HepG2 (cell line): ENCODE measurements around the gene ZBTB32. TPM values are rescaled to one million over a fixed set of nuclear protein-coding genes. Genes with fewer than 3 reads are reported as not detected.

ENCODE experiments used
- ATAC-seq: fragments of 200-7000 bp; cut with Tn5 transposase; 3 replicates; pipeline ENCODE4 v1.9.1; 2020; ENCODE audit warnings: mild to moderate bottlenecking, moderate library complexity
- BruUV-seq: library from RNA; stranded (reverse); fragments of 400-500 nt; replicated peaks from 2 replicates; lab custom pipeline; 2021; lab: Mats Ljungman, UMichigan
- CTCF ChIA-PET: fragments of 300-600 bp; formaldehyde crosslinking; extraction: SDS; loops from one replicate; lab custom pipeline; 2021; ENCODE audit warnings: low total read pairs, inconsistent platforms, low intra/inter-chr PET ratio; lab: Yijun Ruan, JAX
- POLR2A ChIA-PET: fragments of 350-600 bp; sonication (Branson Sonifier 250); formaldehyde crosslinking; loops from one replicate; lab custom pipeline; 2020; ENCODE audit warnings: antibody characterized with exemption, inconsistent platforms; lab: Yijun Ruan, JAX
- DNase-seq: peaks from one replicate; pipeline ENCODE4 v3.0.0-alpha.2; 2015; ENCODE audit warnings: low spot score
- FAIRE-seq: peaks from 3 replicates; lab custom pipeline; 2011; peaks lifted over from hg19 to GRCh38; lab: Jason Lieb, UNC
- H2AFZ ChIP-seq: one replicate; pipeline ENCODE4 v1.6.1; 2011; ENCODE audit warnings: low read length, inconsistent platforms
- H3K27ac ChIP-seq: fragments of 300-600 bp; 3 replicates; pipeline ENCODE4 v1.8.0; 2011; ENCODE audit warnings: mixed run types, mild to moderate bottlenecking, mixed read lengths, low read length, inconsistent platforms; ENCODE audit not compliant: insufficient read depth; ENCODE audit errors: extremely low read length
- H3K27me3 ChIP-seq, 2 experiments: fragments of 200-600 bp in 1 of 2; 2 replicates in 1 of 2; 3 replicates in 1 of 2; pipeline versions ENCODE4 v1.6.0 to v1.8.0; 2011; ENCODE audit warnings: low read length in 2 of 2, mild to moderate bottlenecking in 2 of 2, moderate library complexity in 2 of 2, inconsistent platforms in 1 of 2; ENCODE audit not compliant: insufficient read depth in 2 of 2, control insufficient read depth in 1 of 2
- H3K36me3 ChIP-seq, 2 experiments: fragments of 200-600 bp in 1 of 2; replicated peaks in 1 of 2; 2 replicates in 1 of 2; 3 replicates in 1 of 2; pipeline versions ENCODE4 v1.5.1 to v1.8.0; 2011; ENCODE audit warnings: low read length in 2 of 2, inconsistent platforms in 1 of 2; ENCODE audit not compliant: insufficient read depth in 2 of 2, control insufficient read depth in 1 of 2
- H3K4me1 ChIP-seq: 2 replicates; pipeline ENCODE4 v1.5.1; 2012; ENCODE audit warnings: low read length, inconsistent platforms; ENCODE audit not compliant: insufficient read depth
- H3K4me2 ChIP-seq: 2 replicates; pipeline ENCODE4 v1.6.0; 2011; ENCODE audit warnings: low read depth, low read length, inconsistent platforms
- H3K4me3 ChIP-seq, 3 experiments: fragments of 200-600 bp in 1 of 3; sonication (generic), shearing (Covaris generic) in 1 of 3; replicated peaks in 1 of 3; 2 replicates each; pipeline ENCODE4 v1.5.1; 2011 to 2016; ENCODE audit warnings: low read length in 3 of 3, inconsistent platforms in 2 of 3, low read depth in 2 of 3, mild to moderate bottlenecking in 2 of 3, control low read depth in 1 of 3, mixed read lengths in 1 of 3; ENCODE audit not compliant: insufficient read depth in 1 of 3
- H3K79me2 ChIP-seq: one replicate; pipeline ENCODE4 v1.6.1; 2011; ENCODE audit warnings: low read length, inconsistent platforms; ENCODE audit not compliant: insufficient read depth
- H3K9ac ChIP-seq: 2 replicates; pipeline ENCODE4 v1.6.0; 2011; ENCODE audit warnings: mild to moderate bottlenecking, low read depth, low read length, inconsistent platforms; ENCODE audit not compliant: insufficient read depth
- H3K9me3 ChIP-seq: 2 replicates; pipeline ENCODE4 v1.5.1; 2012; ENCODE audit warnings: mild to moderate bottlenecking, low read length
- H4K20me1 ChIP-seq: 2 replicates; pipeline ENCODE4 v1.6.0; 2011; ENCODE audit warnings: inconsistent platforms, mild to moderate bottlenecking, low read length, moderate library complexity; ENCODE audit not compliant: insufficient read depth
- CREB1 ChIP-seq, 2 experiments: fragments of 450-650 bp in 1 of 2; IDR thresholded peaks; 2 replicates each; pipeline ENCODE4 v1.6.1; 2016 to 2017; ENCODE audit warnings: control low read depth in 1 of 2, mild to moderate bottlenecking in 1 of 2, missing compliant biosample characterization in 1 of 2, missing genetic modification characterization in 1 of 2
- KMT2A ChIP-seq: sonication (generic); formaldehyde crosslinking; IDR thresholded peaks from 2 replicates; pipeline ENCODE4 v1.4.0; 2020; ENCODE audit warnings: missing genetic modification reagents
- MED1 ChIP-seq: sonication (generic); formaldehyde crosslinking; IDR thresholded peaks from 2 replicates; pipeline ENCODE4 v1.4.0; 2020; ENCODE audit warnings: missing genetic modification reagents
- MYC ChIP-seq: sonication (generic); formaldehyde crosslinking; IDR thresholded peaks from 2 replicates; pipeline ENCODE4 v1.9.0; 2021; ENCODE audit warnings: missing genetic modification reagents, borderline replicate concordance
- NFYB ChIP-seq: sonication (generic); formaldehyde crosslinking; IDR thresholded peaks from 2 replicates; pipeline ENCODE4 v1.4.0; 2020; ENCODE audit warnings: missing genetic modification reagents
- ZNF446 ChIP-seq: sonication (generic); formaldehyde crosslinking; IDR thresholded peaks from 2 replicates; pipeline ENCODE4 v1.5.0; 2020; ENCODE audit warnings: mild to moderate bottlenecking, missing genetic modification reagents
- ZNF782 ChIP-seq: sonication (generic); formaldehyde crosslinking; IDR thresholded peaks from 2 replicates; pipeline ENCODE4 v1.4.0; 2020; ENCODE audit warnings: missing genetic modification reagents, mild to moderate bottlenecking, borderline replicate concordance
- ZSCAN29 ChIP-seq: sonication (generic); formaldehyde crosslinking; conservative IDR thresholded peaks from 2 replicates; pipeline ENCODE4 v1.4.0; 2020; ENCODE audit warnings: mild to moderate bottlenecking, missing genetic modification reagents
- WGBS: methylation state at CpG from one replicate; pipeline ENCODE4 v1.1.6; 2017; ENCODE audit warnings: low lambda C conversion rate; 5-methylcytosine and 5-hydroxymethylcytosine counted together
- in situ Hi-C: cut with HindIII; loops from 2 replicates; pipeline ENCODE4 v1.10.0; 2017; ENCODE audit warnings: low pct_unique_long_range_greater_than_20kb; ENCODE audit not compliant: extremely low pct_ligation_motif_present
- intact Hi-C: fragments of 100-400 bp; cut with micrococcal nuclease; formaldehyde crosslinking; loops from one replicate; pipeline ENCODE4 v1.10.0; 2022; ENCODE audit not compliant: unreplicated experiment
- polyA plus RNA-seq, 8 experiments: library from polyadenylated mRNA; depleted of rRNA in 3 of 8; stranded (reverse) in 7 of 8; unstranded in 1 of 8; fragments of >200 nt; fragmentation: Illumina TruSeq in 4 of 8; extraction: Trizol in 4 of 8; gene quantifications; 2 replicates each; pipeline versions ENCODE4 v1.2.1 to v1.2.3, GENCODE V29; 2011 to 2016; ENCODE audit warnings: low read depth in 4 of 8, missing spikeins in 1 of 8, mixed read lengths in 1 of 8; ENCODE audit not compliant: insufficient read depth in 1 of 8
- total RNA-seq, 5 experiments: library from RNA; depleted of rRNA; stranded (reverse); fragments of >200 nt; fragmentation: Illumina TruSeq; extraction: Trizol; gene quantifications; 2 replicates each; pipeline ENCODE4 v1.2.3, GENCODE V29; 2016; ENCODE audit warnings: low read depth in 1 of 5
- TF ChIP-seq, protein P1 (sequence below): sonication (generic); formaldehyde crosslinking; IDR thresholded peaks from 2 replicates; pipeline ENCODE4 v1.5.0; 2020; ENCODE audit warnings: mild to moderate bottlenecking, missing genetic modification reagents
- TF ChIP-seq, protein P2 (sequence below): sonication (generic); formaldehyde crosslinking; IDR thresholded peaks from 2 replicates; pipeline ENCODE4 v1.5.1; 2020; ENCODE audit warnings: missing genetic modification reagents, mild to moderate bottlenecking, borderline replicate concordance
- TF ChIP-seq, protein P3 (sequence below): sonication (generic); formaldehyde crosslinking; IDR thresholded peaks from 2 replicates; pipeline ENCODE4 v1.4.0; 2020; ENCODE audit warnings: mild to moderate bottlenecking, missing genetic modification reagents
- TF ChIP-seq, protein P4 (sequence below): sonication (generic); formaldehyde crosslinking; IDR thresholded peaks from 2 replicates; pipeline ENCODE4 v1.5.0; 2020; ENCODE audit warnings: mild to moderate bottlenecking, missing genetic modification reagents, moderate library complexity

ZBTB32 gene
- total and polyA plus RNA-seq, 2 of the 13 experiments (the other 11 are each of a cell fraction or from before 2014, with no cell fraction given) = not detected

DNA sequence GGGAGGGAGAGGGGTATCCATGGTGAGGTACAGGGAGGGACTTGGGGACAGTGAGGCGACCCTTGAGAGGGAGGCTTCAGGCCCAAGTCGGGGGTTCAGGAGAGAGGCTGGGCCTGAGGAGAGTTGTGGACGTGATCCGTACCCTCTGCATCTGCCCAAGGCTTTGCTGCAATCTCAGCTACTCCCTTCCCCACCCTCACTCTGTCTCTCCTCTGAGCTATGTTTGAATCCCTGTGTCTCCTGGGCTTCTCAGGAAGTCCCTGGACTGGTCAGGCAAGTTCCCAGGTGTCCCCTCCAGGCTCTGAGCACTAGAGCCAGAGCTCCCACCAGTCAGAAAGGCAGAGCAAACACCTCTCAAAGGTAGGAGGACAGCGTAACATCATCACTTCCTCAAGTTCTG is 45.8 kb downstream of the ZBTB32 start:
- Histone ChIP-seq H3K9me3 (no peaks in the 10 kb centered on the region), H3K4me3 (no peak overlapping the region), H3K36me3 (peaks cover 3 to 20% of the 10 kb centered on the region in 2 experiments; a peak in 3 of 5 replicates), H4K20me1 (no peaks in the 10 kb centered on the region), H3K27me3 (no peaks in the 10 kb centered on the region; a peak in 1 of 5 replicates), H3K4me1 (peaks cover 32% of the 10 kb centered on the region), H3K79me2 (peaks cover 20% of the 10 kb centered on the region), H3K4me2 (no peak overlapping the region; the same call in 1 of the 2 replicates), H3K27ac (no peak overlapping the region), H3K9ac (no peak overlapping the region), H2AFZ (no peak overlapping the region)
- ChIA-PET POLR2A (no interaction called here), CTCF (no interaction called here)
- no TSS peak for BruUV-seq
- DNase-seq (no peak), ATAC-seq (no peak), FAIRE-seq (no peak)
- intact Hi-C loops (no loop called here), in situ Hi-C loops (no loop called here)
- 92% methylated on average over 5 of the region's 5 CpGs for WGBS
- TF ChIP-seq NFYB (CRISPR knock-in tag) (no peak), MYC (CRISPR knock-in tag) (no peak), ZSCAN29 (no peak), ZNF782 (no peak), CREB1 (IDR thresholded peaks at IDR 0.05) (no peak), CREB1 (CRISPR knock-in tag; IDR thresholded peaks at IDR 0.05) (no peak), MED1 (no peak), KMT2A (no peak), ZNF446 (no peak)
- TF ChIP-seq, protein P1, sequence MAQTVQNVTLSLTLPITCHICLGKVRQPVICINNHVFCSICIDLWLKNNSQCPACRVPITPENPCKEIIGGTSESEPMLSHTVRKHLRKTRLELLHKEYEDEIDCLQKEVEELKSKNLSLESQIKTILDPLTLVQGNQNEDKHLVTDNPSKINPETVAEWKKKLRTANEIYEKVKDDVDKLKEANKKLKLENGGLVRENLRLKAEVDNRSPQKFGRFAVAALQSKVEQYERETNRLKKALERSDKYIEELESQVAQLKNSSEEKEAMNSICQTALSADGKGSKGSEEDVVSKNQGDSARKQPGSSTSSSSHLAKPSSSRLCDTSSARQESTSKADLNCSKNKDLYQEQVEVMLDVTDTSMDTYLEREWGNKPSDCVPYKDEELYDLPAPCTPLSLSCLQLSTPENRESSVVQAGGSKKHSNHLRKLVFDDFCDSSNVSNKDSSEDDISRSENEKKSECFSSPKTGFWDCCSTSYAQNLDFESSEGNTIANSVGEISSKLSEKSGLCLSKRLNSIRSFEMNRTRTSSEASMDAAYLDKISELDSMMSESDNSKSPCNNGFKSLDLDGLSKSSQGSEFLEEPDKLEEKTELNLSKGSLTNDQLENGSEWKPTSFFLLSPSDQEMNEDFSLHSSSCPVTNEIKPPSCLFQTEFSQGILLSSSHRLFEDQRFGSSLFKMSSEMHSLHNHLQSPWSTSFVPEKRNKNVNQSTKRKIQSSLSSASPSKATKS (CRISPR knock-in tag) = no peak
- TF ChIP-seq, protein P2, sequence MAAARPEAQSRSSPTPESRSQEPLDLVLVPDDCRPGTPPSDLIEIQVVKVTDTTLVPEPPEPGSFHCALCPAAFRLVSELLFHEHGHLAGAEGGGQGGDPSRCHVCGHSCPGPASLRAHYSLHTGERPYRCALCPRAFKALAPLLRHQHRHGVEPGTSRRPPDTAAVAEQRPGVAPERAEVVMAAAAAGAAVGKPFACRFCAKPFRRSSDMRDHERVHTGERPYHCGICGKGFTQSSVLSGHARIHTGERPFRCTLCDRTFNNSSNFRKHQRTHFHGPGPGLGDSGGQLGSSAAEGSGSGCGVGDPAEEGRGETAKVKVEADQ (CRISPR knock-in tag) = no peak
- TF ChIP-seq, protein P3, sequence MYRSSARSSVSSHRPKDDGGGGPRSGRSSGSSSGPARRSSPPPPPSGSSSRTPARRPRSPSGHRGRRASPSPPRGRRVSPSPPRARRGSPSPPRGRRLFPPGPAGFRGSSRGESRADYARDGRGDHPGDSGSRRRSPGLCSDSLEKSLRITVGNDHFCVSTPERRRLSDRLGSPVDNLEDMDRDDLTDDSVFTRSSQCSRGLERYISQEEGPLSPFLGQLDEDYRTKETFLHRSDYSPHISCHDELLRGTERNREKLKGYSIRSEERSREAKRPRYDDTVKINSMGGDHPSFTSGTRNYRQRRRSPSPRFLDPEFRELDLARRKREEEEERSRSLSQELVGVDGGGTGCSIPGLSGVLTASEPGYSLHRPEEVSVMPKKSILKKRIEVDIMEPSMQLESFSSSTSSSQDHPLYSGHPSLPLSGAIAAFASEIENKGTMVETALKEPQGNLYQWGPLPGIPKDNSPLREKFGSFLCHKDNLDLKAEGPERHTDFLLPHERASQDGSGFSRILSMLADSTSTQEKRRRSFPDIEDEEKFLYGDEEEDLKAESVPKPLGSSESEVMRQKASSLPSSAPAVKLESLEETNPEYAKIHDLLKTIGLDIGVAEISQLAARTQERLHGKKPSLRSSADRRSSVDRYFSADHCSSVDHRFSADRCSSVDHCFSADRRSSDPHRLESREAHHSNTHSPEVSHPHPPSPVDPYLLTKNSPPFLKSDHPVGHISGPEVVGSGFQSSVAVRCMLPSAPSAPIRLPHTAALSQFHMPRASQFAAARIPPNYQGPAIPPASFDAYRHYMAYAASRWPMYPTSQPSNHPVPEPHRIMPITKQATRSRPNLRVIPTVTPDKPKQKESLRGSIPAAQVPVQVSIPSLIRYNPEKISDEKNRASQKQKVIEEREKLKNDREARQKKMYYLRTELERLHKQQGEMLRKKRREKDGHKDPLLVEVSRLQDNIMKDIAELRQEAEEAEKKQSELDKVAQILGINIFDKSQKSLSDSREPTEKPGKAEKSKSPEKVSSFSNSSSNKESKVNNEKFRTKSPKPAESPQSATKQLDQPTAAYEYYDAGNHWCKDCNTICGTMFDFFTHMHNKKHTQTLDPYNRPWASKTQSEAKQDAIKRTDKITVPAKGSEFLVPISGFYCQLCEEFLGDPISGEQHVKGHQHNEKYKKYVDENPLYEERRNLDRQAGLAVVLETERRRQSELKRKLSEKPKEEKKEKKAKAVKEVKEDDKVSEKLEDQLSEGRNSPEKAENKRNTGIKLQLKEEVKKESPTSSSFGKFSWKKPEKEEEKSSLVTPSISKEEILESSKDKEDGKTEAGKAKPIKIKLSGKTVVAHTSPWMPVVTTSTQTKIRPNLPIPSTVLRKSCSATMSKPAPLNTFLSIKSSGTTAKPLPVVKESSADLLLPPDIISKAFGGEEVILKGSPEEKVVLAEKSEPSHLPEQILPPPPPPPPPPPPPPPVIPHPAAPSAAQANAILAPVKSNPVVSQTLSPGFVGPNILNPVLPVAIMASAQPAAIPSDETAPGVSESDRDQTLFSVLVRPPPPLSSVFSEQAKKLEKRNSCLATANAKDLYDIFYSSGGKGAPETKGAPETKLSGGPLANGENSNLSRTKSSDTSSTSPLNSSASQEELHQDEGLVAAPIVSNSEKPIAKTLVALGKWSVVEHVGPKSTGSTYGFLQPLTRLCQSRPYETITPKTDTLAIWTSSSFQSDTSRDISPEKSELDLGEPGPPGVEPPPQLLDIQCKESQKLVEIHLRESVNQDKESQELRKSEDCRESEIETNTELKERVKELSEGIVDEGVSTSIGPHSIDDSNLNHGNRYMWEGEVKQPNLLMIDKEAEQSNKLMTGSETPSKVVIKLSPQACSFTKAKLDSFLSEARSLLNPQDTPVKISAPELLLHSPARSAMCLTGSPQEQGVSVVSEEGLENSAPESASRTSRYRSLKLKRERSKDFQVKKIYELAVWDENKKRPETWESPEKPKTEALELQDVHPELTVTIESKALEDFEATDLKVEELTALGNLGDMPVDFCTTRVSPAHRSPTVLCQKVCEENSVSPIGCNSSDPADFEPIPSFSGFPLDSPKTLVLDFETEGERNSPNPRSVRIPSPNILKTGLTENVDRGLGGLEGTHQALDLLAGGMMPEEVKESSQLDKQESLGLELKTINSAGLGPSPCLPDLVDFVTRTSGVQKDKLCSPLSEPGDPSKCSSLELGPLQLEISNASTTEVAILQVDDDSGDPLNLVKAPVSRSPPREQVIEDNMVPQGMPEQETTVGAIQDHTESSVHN = no peak
- TF ChIP-seq, protein P4, sequence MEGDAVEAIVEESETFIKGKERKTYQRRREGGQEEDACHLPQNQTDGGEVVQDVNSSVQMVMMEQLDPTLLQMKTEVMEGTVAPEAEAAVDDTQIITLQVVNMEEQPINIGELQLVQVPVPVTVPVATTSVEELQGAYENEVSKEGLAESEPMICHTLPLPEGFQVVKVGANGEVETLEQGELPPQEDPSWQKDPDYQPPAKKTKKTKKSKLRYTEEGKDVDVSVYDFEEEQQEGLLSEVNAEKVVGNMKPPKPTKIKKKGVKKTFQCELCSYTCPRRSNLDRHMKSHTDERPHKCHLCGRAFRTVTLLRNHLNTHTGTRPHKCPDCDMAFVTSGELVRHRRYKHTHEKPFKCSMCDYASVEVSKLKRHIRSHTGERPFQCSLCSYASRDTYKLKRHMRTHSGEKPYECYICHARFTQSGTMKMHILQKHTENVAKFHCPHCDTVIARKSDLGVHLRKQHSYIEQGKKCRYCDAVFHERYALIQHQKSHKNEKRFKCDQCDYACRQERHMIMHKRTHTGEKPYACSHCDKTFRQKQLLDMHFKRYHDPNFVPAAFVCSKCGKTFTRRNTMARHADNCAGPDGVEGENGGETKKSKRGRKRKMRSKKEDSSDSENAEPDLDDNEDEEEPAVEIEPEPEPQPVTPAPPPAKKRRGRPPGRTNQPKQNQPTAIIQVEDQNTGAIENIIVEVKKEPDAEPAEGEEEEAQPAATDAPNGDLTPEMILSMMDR (CRISPR knock-in tag) = no peak
